OCI-LY7 (cell line): Measurements from ENCODE around the gene PHKB. TPM values are rescaled to one million over a fixed set of nuclear protein-coding genes. Genes with fewer than 3 reads are reported as not detected.

Source experiments
- BruUV-seq: library from RNA; stranded (reverse); fragments of 400-500 nt; replicated peaks from 2 replicates; lab custom pipeline; 2021; lab: Mats Ljungman, UMichigan
- CTCF ChIA-PET: fragments of 300-600 bp; sonication (Branson Sonifier 250); formaldehyde crosslinking; loops from one replicate; lab custom pipeline; 2022; ENCODE audit warnings: antibody characterized with exemption; ENCODE audit not compliant: unreplicated experiment; lab: Charles Lee
- POLR2A ChIA-PET: fragments of 300-600 bp; sonication (Branson Sonifier 250); formaldehyde crosslinking; loops from one replicate; lab custom pipeline; 2022; ENCODE audit warnings: antibody characterized with exemption; lab: Charles Lee
- DNase-seq: peaks from one replicate; pipeline ENCODE4 v3.0.0-alpha.2; 2015; ENCODE audit warnings: low spot score
- H2AFZ ChIP-seq: fragments of 200-600 bp; sonication (generic), shearing (Covaris generic); 2 replicates; pipeline ENCODE4 v1.6.1; 2014; ENCODE audit warnings: mild to moderate bottlenecking, antibody characterized with exemption, low read length, moderate library complexity
- H3K27ac ChIP-seq: fragments of 200-600 bp; sonication (generic); 2 replicates; pipeline ENCODE4 v1.5.1; 2014; ENCODE audit warnings: mixed run types, low read depth, mild to moderate bottlenecking, moderate library complexity, low read length, inconsistent platforms; ENCODE audit not compliant: poor library complexity, severe bottlenecking
- H3K36me3 ChIP-seq: fragments of 200-600 bp; sonication (generic); 2 replicates; pipeline ENCODE4 v1.6.1; 2014; ENCODE audit warnings: mild to moderate bottlenecking, antibody characterized with exemption, low read length, moderate library complexity, mixed read lengths; ENCODE audit not compliant: insufficient read depth
- H3K4me1 ChIP-seq: fragments of 200-600 bp; sonication (generic); 2 replicates; pipeline ENCODE4 v1.5.1; 2014; ENCODE audit warnings: mild to moderate bottlenecking, low read length; ENCODE audit not compliant: insufficient read depth, poor library complexity, severe bottlenecking
- H3K4me2 ChIP-seq: fragments of 200-600 bp; sonication (generic); 2 replicates; pipeline ENCODE4 v1.6.1; 2014; ENCODE audit warnings: mild to moderate bottlenecking, low read length
- H3K4me3 ChIP-seq: fragments of 200-600 bp; sonication (generic); 2 replicates; pipeline ENCODE4 v1.5.1; 2014; ENCODE audit warnings: mild to moderate bottlenecking, low read depth, low read length; ENCODE audit not compliant: poor library complexity, severe bottlenecking
- H3K79me2 ChIP-seq: fragments of 200-600 bp; sonication (generic); 2 replicates; pipeline ENCODE4 v1.6.1; 2016; ENCODE audit warnings: low read depth, mild to moderate bottlenecking, low read length, moderate library complexity, mixed read lengths; ENCODE audit not compliant: insufficient read depth
- H3K9me2 ChIP-seq: fragments of 200-600 bp; sonication (generic); 2 replicates; pipeline ENCODE4 v1.6.1; 2016; ENCODE audit warnings: mild to moderate bottlenecking, low read length, mixed read lengths; ENCODE audit not compliant: insufficient read depth
- H3K9me3 ChIP-seq: fragments of 200-600 bp; sonication (generic); 2 replicates; pipeline ENCODE4 v1.6.1; 2014; ENCODE audit warnings: mild to moderate bottlenecking, mixed run types, low read length, mixed read lengths
- H4K20me1 ChIP-seq: fragments of 200-600 bp; sonication (generic); 2 replicates; pipeline ENCODE4 v1.6.1; 2014; ENCODE audit warnings: mild to moderate bottlenecking, antibody characterized with exemption, low read length, moderate library complexity, mixed read lengths; ENCODE audit not compliant: insufficient read depth
- EZH2phosphoT487 ChIP-seq: fragments of 200-600 bp; sonication (generic); IDR thresholded peaks from 2 replicates; pipeline ENCODE4 v1.6.1; 2018; ENCODE audit warnings: low read depth, borderline replicate concordance, mild to moderate bottlenecking, mixed run types, antibody characterized with exemption, low read length, moderate library complexity, mixed read lengths
- intact Hi-C: fragments of 100-400 bp; cut with micrococcal nuclease; formaldehyde crosslinking; loops from one replicate; pipeline ENCODE4 v1.10.0; 2022; ENCODE audit not compliant: unreplicated experiment
- total RNA-seq, 2 experiments: library from RNA; depleted of rRNA in 1 of 2; stranded (reverse); fragments of >200 nt in 1 of 2; shearing (Covaris generic) in 1 of 2; gene quantifications; 2 replicates each; pipeline ENCODE4 v1.2.3, GENCODE V29; 2014 to 2022
- TF ChIP-seq, protein P1 (sequence below): fragments of 200-600 bp; sonication (generic); conservative IDR thresholded peaks from 2 replicates; pipeline ENCODE4 v1.5.1; 2014; ENCODE audit warnings: mild to moderate bottlenecking, antibody characterized with exemption, low read length, moderate library complexity, mixed read lengths

Gene PHKB
- total RNA-seq, 2 experiments from 2014 or later, result 56.9 to 93.1 TPM

DNA sequence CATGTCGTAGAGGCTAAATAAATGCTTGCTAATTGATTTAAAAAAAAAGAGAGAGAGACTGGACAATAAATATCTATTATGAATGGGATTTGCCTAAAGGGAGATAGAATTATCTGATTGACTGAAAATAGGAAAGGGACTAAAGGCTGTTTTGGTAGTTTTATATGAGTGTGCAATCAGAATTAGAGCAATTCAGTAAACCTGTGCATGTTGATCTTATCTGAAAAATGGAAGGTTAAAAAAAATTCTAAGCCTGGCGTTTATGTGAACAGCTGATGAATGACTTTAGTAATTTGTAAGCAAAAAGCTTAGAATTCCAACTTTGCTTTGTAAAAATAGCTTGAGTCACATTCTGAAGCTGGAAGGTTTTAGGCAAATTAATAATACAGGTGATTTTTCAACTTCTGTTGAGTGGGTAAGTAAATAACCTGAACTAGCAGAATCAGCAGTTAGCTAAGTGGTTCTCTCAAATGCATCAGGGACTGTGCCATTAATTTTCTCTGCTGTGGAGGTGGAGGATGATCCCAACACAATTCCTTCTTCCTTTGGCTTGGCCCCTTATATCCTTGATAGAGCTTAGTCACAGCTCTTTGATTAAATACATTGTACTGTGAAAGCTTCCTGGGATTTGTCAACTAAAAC lies 254.4 kb downstream of the PHKB start:
- no peaks in the 10 kb centered on the region for H3K79me2 ChIP-seq
- no TSS peak for BruUV-seq
- no peaks in the 10 kb centered on the region for H3K9me3 ChIP-seq
- no peaks in the 10 kb centered on the region for H4K20me1 ChIP-seq
- TF ChIP-seq EZH2phosphoT487, result no peak
- TF ChIP-seq, protein P1, sequence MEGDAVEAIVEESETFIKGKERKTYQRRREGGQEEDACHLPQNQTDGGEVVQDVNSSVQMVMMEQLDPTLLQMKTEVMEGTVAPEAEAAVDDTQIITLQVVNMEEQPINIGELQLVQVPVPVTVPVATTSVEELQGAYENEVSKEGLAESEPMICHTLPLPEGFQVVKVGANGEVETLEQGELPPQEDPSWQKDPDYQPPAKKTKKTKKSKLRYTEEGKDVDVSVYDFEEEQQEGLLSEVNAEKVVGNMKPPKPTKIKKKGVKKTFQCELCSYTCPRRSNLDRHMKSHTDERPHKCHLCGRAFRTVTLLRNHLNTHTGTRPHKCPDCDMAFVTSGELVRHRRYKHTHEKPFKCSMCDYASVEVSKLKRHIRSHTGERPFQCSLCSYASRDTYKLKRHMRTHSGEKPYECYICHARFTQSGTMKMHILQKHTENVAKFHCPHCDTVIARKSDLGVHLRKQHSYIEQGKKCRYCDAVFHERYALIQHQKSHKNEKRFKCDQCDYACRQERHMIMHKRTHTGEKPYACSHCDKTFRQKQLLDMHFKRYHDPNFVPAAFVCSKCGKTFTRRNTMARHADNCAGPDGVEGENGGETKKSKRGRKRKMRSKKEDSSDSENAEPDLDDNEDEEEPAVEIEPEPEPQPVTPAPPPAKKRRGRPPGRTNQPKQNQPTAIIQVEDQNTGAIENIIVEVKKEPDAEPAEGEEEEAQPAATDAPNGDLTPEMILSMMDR, result no peak
- no peak overlapping the region for H3K27ac ChIP-seq
- no peaks in the 10 kb centered on the region for H3K4me1 ChIP-seq
- intact Hi-C loops, result no loop called here
- no peaks in the 10 kb centered on the region for H3K9me2 ChIP-seq
- CTCF ChIA-PET, result no interaction called here
- H3K4me3 ChIP-seq, result no peak overlapping the region
- no peaks in the 10 kb centered on the region for H3K36me3 ChIP-seq
- no peak overlapping the region for H2AFZ ChIP-seq
- no peak for DNase-seq
- no peak overlapping the region for H3K4me2 ChIP-seq
- POLR2A ChIA-PET, result interaction anchor here (0.5 to 1.3 kb wide), 4 partner anchors 12 to 1036 kb away, joined by 3 to 4 read pairs (median 4); no protein-coding TSS in a partner anchor

GRCh38 chr16:47716571-47716970 lies 255.4 kb downstream of the PHKB start:
- H3K9me3 ChIP-seq, result no peaks in the 10 kb centered on the region
- no peak for DNase-seq
- TF ChIP-seq, protein P1, result no peak
- no peak for TF ChIP-seq EZH2phosphoT487
- no peak overlapping the region for H3K4me2 ChIP-seq
- no peak overlapping the region for H3K27ac ChIP-seq
- H3K4me1 ChIP-seq, result no peaks in the 10 kb centered on the region
- no peaks in the 10 kb centered on the region for H4K20me1 ChIP-seq
- no peak overlapping the region for H3K4me3 ChIP-seq
- CTCF ChIA-PET, result no interaction called here
- no peaks in the 10 kb centered on the region for H3K79me2 ChIP-seq
- POLR2A ChIA-PET, result no interaction called here
- intact Hi-C loops, result no loop called here
- H3K9me2 ChIP-seq, result no peaks in the 10 kb centered on the region
- H3K36me3 ChIP-seq, result no peaks in the 10 kb centered on the region
- no TSS peak for BruUV-seq
- no peak overlapping the region for H2AFZ ChIP-seq

DNA sequence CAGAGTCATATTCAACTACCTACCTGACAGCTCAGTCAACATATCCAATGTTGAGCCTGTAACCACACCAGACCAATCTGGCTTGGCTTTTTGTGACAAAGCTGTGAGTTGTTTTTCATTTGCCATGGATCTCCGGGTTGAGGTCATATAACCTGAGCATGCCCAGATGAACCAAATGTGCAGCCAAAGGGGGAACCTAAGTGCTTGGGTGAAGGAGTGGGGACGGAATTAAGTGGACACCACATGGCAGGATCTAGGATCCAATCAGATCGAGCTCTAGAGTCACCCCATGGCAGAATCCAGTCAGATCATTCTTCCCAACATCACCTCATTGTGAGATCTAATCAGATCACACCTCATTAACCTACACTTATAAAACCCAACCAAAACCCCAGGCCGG lies 258.6 kb downstream of the PHKB start:
- ChIA-PET POLR2A (no interaction called here), CTCF (no interaction called here)
- no peak for TF ChIP-seq EZH2phosphoT487
- TF ChIP-seq, protein P1, result no peak
- Histone ChIP-seq H3K9me3 (no peaks in the 10 kb centered on the region), H2AFZ (no peak overlapping the region), H3K27ac (no peak overlapping the region), H3K36me3 (no peaks in the 10 kb centered on the region), H3K9me2 (no peaks in the 10 kb centered on the region), H3K4me3 (no peak overlapping the region), H3K4me2 (no peak overlapping the region), H4K20me1 (no peaks in the 10 kb centered on the region), H3K79me2 (no peaks in the 10 kb centered on the region), H3K4me1 (no peaks in the 10 kb centered on the region)
- BruUV-seq, result no TSS peak
- intact Hi-C loops, result no loop called here
- no peak for DNase-seq
